Brain microvascular endothelial cell (primary cell): ENCODE data around the gene ZDHHC19.

Experiments used
- DNase-seq: peaks from one replicate; pipeline ENCODE4 v3.0.0-alpha.2; 2020
- H3K27ac ChIP-seq: fragments of 250-450 bp; sonication (Bioruptor Pico); 2 replicates; pipeline ENCODE4 v1.5.1; 2020; ENCODE audit warnings: mild to moderate bottlenecking, moderate library complexity
- H3K27me3 ChIP-seq: fragments of 250-450 bp; sonication (Bioruptor Pico); replicated peaks from 2 replicates; pipeline ENCODE4 v1.5.1; 2020; ENCODE audit warnings: mild to moderate bottlenecking
- H3K36me3 ChIP-seq: fragments of 250-450 bp; sonication (Bioruptor Pico); replicated peaks from 2 replicates; pipeline ENCODE4 v1.5.1; 2020; ENCODE audit warnings: mild to moderate bottlenecking
- H3K4me3 ChIP-seq: 2 replicates; pipeline ENCODE4 v1.5.1; 2011; ENCODE audit warnings: low read depth, mild to moderate bottlenecking, control low read depth, low read length, moderate library complexity
- in situ Hi-C: cut with HindIII; loops from 2 replicates; pipeline ENCODE4 v1.10.0; 2017; ENCODE audit warnings: low sequenced_read_pairs, low pct_ligation_motif_present
- TF ChIP-seq, protein P1 (sequence below): IDR thresholded peaks from 2 replicates; pipeline ENCODE4 v1.5.1; 2011; ENCODE audit warnings: low read depth, mild to moderate bottlenecking, moderate library complexity, low read length, control low read depth, inconsistent platforms; ENCODE audit errors: missing control alignments

Gene ZDHHC19, protein sequence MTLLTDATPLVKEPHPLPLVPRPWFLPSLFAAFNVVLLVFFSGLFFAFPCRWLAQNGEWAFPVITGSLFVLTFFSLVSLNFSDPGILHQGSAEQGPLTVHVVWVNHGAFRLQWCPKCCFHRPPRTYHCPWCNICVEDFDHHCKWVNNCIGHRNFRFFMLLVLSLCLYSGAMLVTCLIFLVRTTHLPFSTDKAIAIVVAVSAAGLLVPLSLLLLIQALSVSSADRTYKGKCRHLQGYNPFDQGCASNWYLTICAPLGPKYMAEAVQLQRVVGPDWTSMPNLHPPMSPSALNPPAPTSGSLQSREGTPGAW

DNA sequence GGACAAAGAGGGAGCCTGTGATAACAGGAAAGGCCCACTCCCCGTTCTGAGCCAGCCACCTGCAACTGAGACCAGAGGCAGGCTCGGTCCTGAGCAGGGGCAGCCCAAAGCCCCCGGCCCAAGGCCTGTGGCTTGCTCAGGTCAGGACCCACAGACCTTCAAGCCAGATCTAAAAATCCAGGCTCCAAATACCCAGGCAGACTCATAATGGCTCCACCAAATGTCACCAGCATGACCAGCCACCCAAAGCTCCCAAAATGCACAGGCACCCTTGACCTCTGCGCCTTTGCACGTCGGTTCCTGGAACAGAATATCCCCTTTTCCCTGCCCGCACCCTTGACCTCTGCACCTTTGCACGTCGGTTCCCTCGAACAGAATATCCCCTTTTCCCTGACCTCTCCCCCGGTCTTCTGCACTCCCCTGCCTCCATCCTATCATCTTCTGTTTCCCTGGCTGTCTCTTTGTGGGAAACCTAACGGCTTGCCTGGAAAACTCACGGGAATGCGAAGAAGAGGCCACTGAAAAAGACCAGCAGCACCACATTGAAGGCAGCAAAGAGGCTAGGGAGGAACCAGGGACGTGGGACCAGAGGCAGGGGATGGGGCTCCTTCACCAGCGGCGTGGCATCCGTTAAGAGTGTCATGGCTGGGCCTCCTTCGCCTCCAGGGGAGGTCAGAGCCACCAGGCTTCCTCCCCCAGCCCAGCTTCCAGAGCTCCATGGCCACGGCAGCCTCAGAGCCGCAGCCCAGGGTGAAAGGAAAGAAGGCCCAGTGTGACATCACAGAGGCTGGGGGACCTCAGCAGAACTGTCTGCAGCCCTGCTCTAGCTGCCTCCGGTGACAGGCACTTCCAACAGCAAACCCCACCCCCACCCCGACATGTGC, at the start of gene ZDHHC19:
Gene ZDHHC19 (minus strand): TSS at position 728 of the 884 bp plus-strand sequence. CDS start 85 bp downstream, at position 643.
- DNase-seq: no peak
- no peak within 1 kb of the TSS for H3K27ac ChIP-seq
- TF ChIP-seq, protein P1, sequence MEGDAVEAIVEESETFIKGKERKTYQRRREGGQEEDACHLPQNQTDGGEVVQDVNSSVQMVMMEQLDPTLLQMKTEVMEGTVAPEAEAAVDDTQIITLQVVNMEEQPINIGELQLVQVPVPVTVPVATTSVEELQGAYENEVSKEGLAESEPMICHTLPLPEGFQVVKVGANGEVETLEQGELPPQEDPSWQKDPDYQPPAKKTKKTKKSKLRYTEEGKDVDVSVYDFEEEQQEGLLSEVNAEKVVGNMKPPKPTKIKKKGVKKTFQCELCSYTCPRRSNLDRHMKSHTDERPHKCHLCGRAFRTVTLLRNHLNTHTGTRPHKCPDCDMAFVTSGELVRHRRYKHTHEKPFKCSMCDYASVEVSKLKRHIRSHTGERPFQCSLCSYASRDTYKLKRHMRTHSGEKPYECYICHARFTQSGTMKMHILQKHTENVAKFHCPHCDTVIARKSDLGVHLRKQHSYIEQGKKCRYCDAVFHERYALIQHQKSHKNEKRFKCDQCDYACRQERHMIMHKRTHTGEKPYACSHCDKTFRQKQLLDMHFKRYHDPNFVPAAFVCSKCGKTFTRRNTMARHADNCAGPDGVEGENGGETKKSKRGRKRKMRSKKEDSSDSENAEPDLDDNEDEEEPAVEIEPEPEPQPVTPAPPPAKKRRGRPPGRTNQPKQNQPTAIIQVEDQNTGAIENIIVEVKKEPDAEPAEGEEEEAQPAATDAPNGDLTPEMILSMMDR: no peak
- H3K27me3 ChIP-seq: no peaks in the 10 kb centered on the region
- in situ Hi-C loops: no loop called here
- no peaks in the 10 kb centered on the region for H3K36me3 ChIP-seq
- H3K4me3 ChIP-seq: no peak within 1 kb of the TSS

DNA sequence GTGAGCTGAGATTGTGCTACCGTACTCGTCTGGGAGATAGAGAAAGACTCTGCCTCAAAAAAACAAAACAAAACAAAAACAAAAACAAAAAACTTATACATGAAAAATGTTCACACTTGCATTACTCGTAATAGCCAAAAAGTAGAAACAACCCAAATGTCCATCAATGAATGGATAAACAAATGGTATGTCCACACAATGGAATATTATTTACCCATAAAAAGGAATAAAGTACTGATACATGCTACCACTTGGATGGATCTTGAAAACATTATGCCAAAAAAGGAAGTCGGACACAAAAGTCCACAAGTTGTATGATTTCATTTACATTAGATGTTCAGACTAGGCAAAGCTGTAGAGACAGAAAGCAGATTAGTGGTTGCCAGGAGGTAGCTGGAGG, 49.6 kb upstream of the ZDHHC19 start:
- in situ Hi-C loops: no loop called here
- Histone ChIP-seq H3K36me3 (peaks cover 34% of the 10 kb centered on the region), H3K27me3 (no peaks in the 10 kb centered on the region), H3K4me3 (no peak overlapping the region), H3K27ac (no peak overlapping the region)
- TF ChIP-seq, protein P1: no peak
- no peak for DNase-seq

DNA sequence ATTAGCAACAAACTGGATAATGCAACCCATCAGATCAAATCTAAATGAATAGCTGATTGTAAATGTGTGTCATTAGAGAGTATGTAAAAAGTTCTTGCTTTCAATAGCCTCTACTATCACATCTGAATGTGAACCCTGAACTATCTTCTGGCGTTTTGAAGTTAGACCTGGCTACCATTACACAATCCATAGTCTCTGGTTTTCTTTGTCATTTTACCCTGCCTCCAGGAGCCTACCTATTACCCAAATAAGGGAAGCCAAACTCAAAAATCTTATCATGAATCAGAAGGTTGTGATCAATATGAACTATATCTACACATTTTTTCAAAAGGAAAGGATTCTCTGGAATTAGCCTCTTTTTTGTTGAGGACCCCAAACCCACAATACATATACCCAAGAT, 44.6 kb upstream of the ZDHHC19 start:
- Histone ChIP-seq H3K36me3 (peaks cover 34% of the 10 kb centered on the region), H3K4me3 (no peak overlapping the region), H3K27ac (no peak overlapping the region), H3K27me3 (no peaks in the 10 kb centered on the region)
- TF ChIP-seq, protein P1: no peak
- in situ Hi-C loops: no loop called here
- no peak for DNase-seq

DNA sequence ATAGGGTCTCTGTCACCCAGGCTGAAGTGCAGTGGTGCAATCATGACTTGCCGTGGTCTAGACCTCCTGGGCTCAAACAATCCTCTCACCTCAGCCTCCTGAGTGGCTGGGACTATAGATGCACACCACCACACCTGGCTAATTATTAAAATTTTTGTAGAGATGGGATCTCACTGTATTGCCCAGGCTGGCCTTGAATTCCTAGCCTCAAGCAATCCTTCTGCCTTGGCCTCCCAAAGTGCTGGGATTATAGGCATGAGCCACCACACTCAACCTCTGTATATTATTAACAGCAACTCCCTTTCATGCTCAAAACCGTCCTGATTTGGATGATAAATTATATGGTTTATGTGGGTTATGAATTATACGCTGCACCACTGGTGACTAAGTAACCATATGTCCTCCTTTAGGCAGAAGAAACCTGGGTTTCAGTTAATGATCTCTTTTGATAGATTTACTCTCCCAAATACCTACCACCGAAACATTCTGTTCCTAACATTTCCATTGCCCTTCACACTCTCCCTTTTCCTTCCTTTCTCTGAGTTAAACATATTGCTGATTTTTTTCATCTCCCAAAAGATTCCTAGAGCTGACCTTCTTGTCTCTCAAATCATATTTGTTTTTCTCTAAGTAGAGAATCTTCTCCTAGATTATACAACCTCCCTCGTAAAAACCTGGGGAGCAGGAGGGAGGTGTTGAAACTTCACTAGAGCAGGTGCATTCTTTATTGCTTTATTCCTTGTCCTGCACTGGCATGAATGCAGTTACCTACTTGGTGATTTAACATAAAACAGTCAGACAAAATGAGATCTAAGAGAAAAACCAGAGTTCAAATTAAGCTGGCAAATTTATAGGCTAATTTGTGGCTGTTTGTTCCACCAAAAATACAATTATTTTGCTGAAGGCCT, 43.4 kb upstream of the ZDHHC19 start:
- H3K27me3 ChIP-seq: no peaks in the 10 kb centered on the region
- DNase-seq: no peak
- in situ Hi-C loops: no loop called here
- TF ChIP-seq, protein P1: no peak
- peaks cover 34% of the 10 kb centered on the region for H3K36me3 ChIP-seq
- H3K4me3 ChIP-seq: no peak overlapping the region
- no peak overlapping the region for H3K27ac ChIP-seq

DNA sequence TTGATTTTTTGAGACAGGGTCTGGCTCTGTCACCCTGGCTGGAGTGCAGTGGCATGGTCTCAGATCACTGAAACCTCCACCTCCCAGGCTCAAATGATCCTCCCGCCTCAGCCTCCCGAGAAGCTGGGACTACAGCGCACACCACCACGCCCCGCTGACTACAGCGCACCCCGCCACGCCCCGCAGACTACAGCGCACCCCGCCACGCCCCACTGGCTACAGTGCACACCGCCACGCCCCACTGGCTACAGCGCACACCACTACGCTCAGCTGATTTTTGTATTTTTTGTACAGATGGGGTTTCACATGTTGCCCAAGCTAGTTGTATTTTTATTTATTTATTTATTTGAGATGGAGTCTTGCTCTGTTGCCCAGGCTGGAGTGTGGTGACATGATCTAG, 40.7 kb upstream of the ZDHHC19 start:
- in situ Hi-C loops: no loop called here
- Histone ChIP-seq H3K27me3 (no peaks in the 10 kb centered on the region), H3K27ac (no peak overlapping the region), H3K36me3 (peaks cover 41% of the 10 kb centered on the region), H3K4me3 (no peak overlapping the region)
- DNase-seq: no peak
- TF ChIP-seq, protein P1: no peak
